Measurements from ENCODE around the gene LTO1. TPM values are rescaled to one million over a fixed set of nuclear protein-coding genes. Genes with fewer than 3 reads are reported as not detected.

LTO1 gene
- polyA plus RNA-seq, 1 of the 3 experiments (the other 2 are of a cell fraction) = 30.8 TPM

GRCh38 chr11:69642549-69642912 is 32.6 kb downstream of the LTO1 start:
- H3K9me3 ChIP-seq = no peaks in the 10 kb centered on the region
- peaks cover 57% of the 10 kb centered on the region for H4K20me1 ChIP-seq (ENCODE audit: insufficient read depth)
- WGBS (ENCODE audit: low lambda C conversion rate) = under 1% methylated on average over 18 of the region's 40 CpGs
- peaks cover 39 to 42% of the 10 kb centered on the region in 2 experiments for H3K36me3 ChIP-seq (replicated peaks in 1 of 2; ENCODE audit: control insufficient read depth in 1 of 2, insufficient read depth in 2 of 2, low read length in 1 of 2)
- no peaks in the 10 kb centered on the region for H3K9me2 ChIP-seq
- CTCF ChIA-PET = interaction anchor here (0.6 to 11.0 kb wide), 33 partner anchors 8 to 753 kb away, joined by 3 to 403 read pairs (median 4); partner anchors contain the start of gene LTO1
- H3K4me2 ChIP-seq = peak overlapping the region; percentile 97
- POLR2A ChIA-PET = interaction anchor here (1.5 to 4.9 kb wide), 6 partner anchors 14 to 541 kb away, joined by 3 to 27 read pairs (median 8); no protein-coding TSS in a partner anchor
- H3F3A ChIP-seq (replicated peaks; ENCODE audit: insufficient read depth) = peaks cover 42% of the 10 kb centered on the region
- peak overlapping the region; percentile 94 for H3K27ac ChIP-seq (ENCODE audit: low read depth in 2 of 2, low read length in 1 of 2)
- peaks cover 23 to 40% of the 10 kb centered on the region in 2 experiments; a peak in 3 of 4 replicates for H3K4me1 ChIP-seq (ENCODE audit: control insufficient read depth in 1 of 2, insufficient read depth in 2 of 2, low read depth in 1 of 2, low read length in 1 of 2)
- peak; percentile 57 for DNase-seq
- H3K79me2 ChIP-seq (ENCODE audit: insufficient read depth) = peaks cover 84% of the 10 kb centered on the region
- H3K4me3 ChIP-seq (ENCODE audit: low read depth in 2 of 2, low read length in 1 of 2) = peak overlapping the region; percentile 95 to 96
- H3K27me3 ChIP-seq (ENCODE audit: insufficient read depth) = no peaks in the 10 kb centered on the region
- TF ChIP-seq TAF1 (IDR thresholded peaks at IDR 0.05; ENCODE audit: borderline replicate concordance, low read depth, low read length) = no peak
- no peak for TF ChIP-seq RAD21 (IDR thresholded peaks at IDR 0.05; ENCODE audit: low read length)
- TF ChIP-seq FOSL2 (IDR thresholded peaks at IDR 0.05; ENCODE audit: borderline replicate concordance, low read depth) = no peak
- no peak for TF ChIP-seq NFIC (IDR thresholded peaks at IDR 0.05; ENCODE audit: borderline replicate concordance)
- no peak for TF ChIP-seq JUND (IDR thresholded peaks at IDR 0.05)
- TF ChIP-seq POLR2AphosphoS5 (IDR thresholded peaks at IDR 0.05; ENCODE audit: low read depth, low read length) = no peak
- no peak overlapping the region for H2AFZ ChIP-seq (ENCODE audit: low read depth)
- peak overlapping the region; percentile 100 for H3K9ac ChIP-seq

GRCh38 chr11:69641681-69642548 is 33.2 kb downstream of the LTO1 start:
- ChIA-PET CTCF (interaction anchor here (0.9 to 11.0 kb wide), 26 partner anchors 7 to 539 kb away, joined by 3 to 403 read pairs (median 4); partner anchors contain the start of genes LTO1 and SMIM38), POLR2A (interaction anchor here (1.0 to 4.9 kb wide), 8 partner anchors 15 to 540 kb away, joined by 3 to 27 read pairs (median 7); no protein-coding TSS in a partner anchor)
- WGBS (ENCODE audit: low lambda C conversion rate) = under 1% methylated on average over 50 of the region's 68 CpGs
- Histone ChIP-seq H3K79me2 (ENCODE audit: insufficient read depth) (peaks cover 78% of the 10 kb centered on the region), H3K27me3 (ENCODE audit: insufficient read depth) (no peaks in the 10 kb centered on the region), H3K27ac (ENCODE audit: low read depth in 2 of 2, low read length in 1 of 2) (peak overlapping the region; percentile 94), H3K36me3 (replicated peaks in 1 of 2; ENCODE audit: control insufficient read depth in 1 of 2, insufficient read depth in 2 of 2, low read length in 1 of 2) (peaks cover 33 to 36% of the 10 kb centered on the region in 2 experiments), H3K9me3 (no peaks in the 10 kb centered on the region), H3K4me3 (ENCODE audit: low read depth in 2 of 2, low read length in 1 of 2) (peak overlapping the region; percentile 95 to 96), H3K4me1 (ENCODE audit: control insufficient read depth in 1 of 2, insufficient read depth in 2 of 2, low read depth in 1 of 2, low read length in 1 of 2) (peaks cover 19 to 40% of the 10 kb centered on the region in 2 experiments; a peak in 3 of 4 replicates), H3F3A (replicated peaks; ENCODE audit: insufficient read depth) (peaks cover 36% of the 10 kb centered on the region), H2AFZ (ENCODE audit: low read depth) (no peak overlapping the region), H3K9me2 (no peaks in the 10 kb centered on the region), H3K4me2 (peak overlapping the region; percentile 97), H3K9ac (peak overlapping the region; percentile 100), H4K20me1 (ENCODE audit: insufficient read depth) (peaks cover 51% of the 10 kb centered on the region)
- DNase-seq = peak; percentile 51
- TF ChIP-seq RCOR1 (IDR thresholded peaks at IDR 0.05; ENCODE audit: low read length) = no peak
- peak; percentile 10; the same call in 1 of the 2 replicates for TF ChIP-seq POLR2AphosphoS5 (IDR thresholded peaks at IDR 0.05; ENCODE audit: low read depth, low read length)

- Histone ChIP-seq H3K27ac (ENCODE audit: low read depth in 2 of 2, low read length in 1 of 2) (peak within 1 kb of the TSS; percentile 94 to 97), H3K4me1 (ENCODE audit: control insufficient read depth in 1 of 2, insufficient read depth in 2 of 2, low read depth in 1 of 2, low read length in 1 of 2) (peaks cover 10 to 38% of the 10 kb centered on the region in 2 experiments; a peak in 3 of 4 replicates)
- CTCF ChIA-PET = interaction anchor here (1.0 to 11.0 kb wide), 6 partner anchors 29 to 538 kb away, joined by 3 to 403 read pairs (median 30); partner anchors contain the start of gene SMIM38
- TF ChIP-seq SMC3 (IDR thresholded peaks at IDR 0.05; ENCODE audit: low read depth, low read length) = peak; percentile 2; the same call in 1 of the 2 replicates
- TF ChIP-seq MXI1 (IDR thresholded peaks at IDR 0.05; ENCODE audit: low read depth, low read length) = peak; percentile 59
- TF ChIP-seq SIN3A (IDR thresholded peaks at IDR 0.05; ENCODE audit: borderline replicate concordance, low read depth, low read length) = peak; percentile 97
- TF ChIP-seq PBX3 (IDR thresholded peaks at IDR 0.05) = peak; percentile 40; the same call in 1 of the 2 replicates
- TF ChIP-seq RCOR1 (IDR thresholded peaks at IDR 0.05; ENCODE audit: low read length) = 0 out of 2 replicates have a peak, but pooled peaks have one; percentile 24
- TF ChIP-seq YY1 (IDR thresholded peaks at IDR 0.05; ENCODE audit: low read depth) = no peak
- no peak for TF ChIP-seq TCF12 (IDR thresholded peaks at IDR 0.05)
- no peak for TF ChIP-seq USF2 (IDR thresholded peaks at IDR 0.05; ENCODE audit: borderline replicate concordance, low read depth, low read length)
- peak; percentile 28 for TF ChIP-seq CHD2 (IDR thresholded peaks at IDR 0.05; ENCODE audit: low read length, partially characterized antibody)
Measured at GRCh38 chr11:69640995-69641581, 34.1 kb downstream of the LTO1 start, which contains the start of gene CCND1. TSS of gene CCND1 (plus strand) at chr11:69641156. CDS start at chr11:69641314, 158 bp downstream.

More at GRCh38 chr11:69640995-69641581, 34.1 kb downstream of the LTO1 start, which contains the start of gene CCND1:
- Histone ChIP-seq H4K20me1 (ENCODE audit: insufficient read depth) (peaks cover 43% of the 10 kb centered on the region), H3K36me3 (replicated peaks in 1 of 2; ENCODE audit: control insufficient read depth in 1 of 2, insufficient read depth in 2 of 2, low read length in 1 of 2) (peaks cover 24 to 28% of the 10 kb centered on the region in 2 experiments), H3K9me2 (no peaks in the 10 kb centered on the region), H3K4me2 (peak within 1 kb of the TSS; percentile 99), H3K27me3 (ENCODE audit: insufficient read depth) (no peaks in the 10 kb centered on the region), H2AFZ (ENCODE audit: low read depth) (peak within 1 kb of the TSS; percentile 54; the same call in 1 of the 2 replicates), H3K4me3 (ENCODE audit: low read depth in 2 of 2, low read length in 1 of 2) (peak within 1 kb of the TSS; percentile 95 to 96), H3F3A (replicated peaks; ENCODE audit: insufficient read depth) (peaks cover 28% of the 10 kb centered on the region), H3K79me2 (ENCODE audit: insufficient read depth) (peaks cover 69% of the 10 kb centered on the region), H3K9me3 (no peaks in the 10 kb centered on the region), H3K9ac (peak within 1 kb of the TSS; percentile 100)
- POLR2A ChIA-PET = interaction anchor here (0.8 to 4.9 kb wide), 6 partner anchors 192 to 539 kb away, joined by 3 to 27 read pairs (median 4); no protein-coding TSS in a partner anchor
- DNase-seq = peak; percentile 89
- WGBS (ENCODE audit: low lambda C conversion rate) = 2% methylated on average over 32 of the region's 49 CpGs
